ENCODE results near the gene GALM. TPM values are rescaled to one million over a fixed set of nuclear protein-coding genes. Genes with fewer than 3 reads are reported as not detected.

The GALM gene
- total RNA-seq, 3 donors from 2014 or later: 27.0 to 62.7 (median 58.0) TPM

DNA sequence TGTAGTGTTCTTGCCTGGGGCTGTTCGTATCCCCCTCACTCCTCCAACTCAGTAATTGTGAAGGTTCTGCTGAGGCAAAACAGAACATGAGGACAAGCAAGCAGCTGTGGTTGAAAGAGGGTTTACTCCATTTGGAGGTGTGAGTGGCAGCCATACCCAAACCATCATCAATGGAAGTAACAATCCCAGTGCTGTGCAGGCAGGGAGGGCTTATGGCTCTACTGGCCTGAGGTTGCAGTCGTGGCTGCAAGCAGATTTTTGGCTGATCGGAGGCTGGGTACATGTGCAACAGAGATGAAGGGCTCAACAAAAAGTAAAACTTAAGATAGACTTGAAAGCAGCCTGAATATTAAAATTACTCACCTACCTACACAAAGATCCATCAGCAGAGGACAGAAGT lies 72.0 kb downstream of the GALM start:
- intact Hi-C loops (cut with DNase I, micrococcal nuclease): loop anchor here in 1 of 2 donors (5.0 to 10.0 kb wide), 3 partner anchors 151 to 423 kb away; no protein-coding TSS in a partner anchor
- Histone ChIP-seq H3K36me3 (ENCODE audit: low read depth) (no peaks in the 10 kb centered on the region), H3K9me3 (no peaks in the 10 kb centered on the region), H3K4me1 (ENCODE audit: low read depth) (peaks cover 33% of the 10 kb centered on the region), H3K4me3 (no peak overlapping the region)
- TF ChIP-seq, protein P1, sequence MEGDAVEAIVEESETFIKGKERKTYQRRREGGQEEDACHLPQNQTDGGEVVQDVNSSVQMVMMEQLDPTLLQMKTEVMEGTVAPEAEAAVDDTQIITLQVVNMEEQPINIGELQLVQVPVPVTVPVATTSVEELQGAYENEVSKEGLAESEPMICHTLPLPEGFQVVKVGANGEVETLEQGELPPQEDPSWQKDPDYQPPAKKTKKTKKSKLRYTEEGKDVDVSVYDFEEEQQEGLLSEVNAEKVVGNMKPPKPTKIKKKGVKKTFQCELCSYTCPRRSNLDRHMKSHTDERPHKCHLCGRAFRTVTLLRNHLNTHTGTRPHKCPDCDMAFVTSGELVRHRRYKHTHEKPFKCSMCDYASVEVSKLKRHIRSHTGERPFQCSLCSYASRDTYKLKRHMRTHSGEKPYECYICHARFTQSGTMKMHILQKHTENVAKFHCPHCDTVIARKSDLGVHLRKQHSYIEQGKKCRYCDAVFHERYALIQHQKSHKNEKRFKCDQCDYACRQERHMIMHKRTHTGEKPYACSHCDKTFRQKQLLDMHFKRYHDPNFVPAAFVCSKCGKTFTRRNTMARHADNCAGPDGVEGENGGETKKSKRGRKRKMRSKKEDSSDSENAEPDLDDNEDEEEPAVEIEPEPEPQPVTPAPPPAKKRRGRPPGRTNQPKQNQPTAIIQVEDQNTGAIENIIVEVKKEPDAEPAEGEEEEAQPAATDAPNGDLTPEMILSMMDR (IDR thresholded peaks at IDR 0.05): no peak
- DNase-seq: no peak
- no peak for ATAC-seq

GRCh38 chr2:38739524-38739923 lies 73.6 kb downstream of the GALM start:
- TF ChIP-seq, protein P1 (IDR thresholded peaks at IDR 0.05): no peak
- Histone ChIP-seq H3K4me1 (ENCODE audit: low read depth) (peaks cover 36% of the 10 kb centered on the region), H3K36me3 (ENCODE audit: low read depth) (no peaks in the 10 kb centered on the region), H3K9me3 (no peaks in the 10 kb centered on the region), H3K4me3 (no peak overlapping the region)
- ATAC-seq (no peak), DNase-seq (no peak)
- intact Hi-C loops (cut with DNase I, micrococcal nuclease): loop anchor here in 1 of 2 donors (5.0 to 10.0 kb wide), 3 partner anchors 152 to 425 kb away; no protein-coding TSS in a partner anchor

- intact Hi-C loops (cut with DNase I, micrococcal nuclease): no loop called here
- H3K4me3 ChIP-seq: no peak overlapping the region
These were observed 75.2 kb downstream of the GALM start for GRCh38 chr2:38740851-38741731.

GRCh38 chr2:38742797-38743559 lies 77.1 kb downstream of the GALM start:
- Histone ChIP-seq H3K9me3 (no peaks in the 10 kb centered on the region), H3K4me1 (ENCODE audit: low read depth) (peaks cover 34% of the 10 kb centered on the region), H3K36me3 (ENCODE audit: low read depth) (no peaks in the 10 kb centered on the region), H3K4me3 (no peak overlapping the region)
- ATAC-seq: no peak
- DNase-seq: no peak
- intact Hi-C loops (cut with DNase I, micrococcal nuclease): no loop called here
- TF ChIP-seq, protein P1 (IDR thresholded peaks at IDR 0.05): no peak

More at GRCh38 chr2:38740851-38741731, 75.2 kb downstream of the GALM start:
- peak; percentile 78 for ATAC-seq
- TF ChIP-seq, protein P1 (IDR thresholded peaks at IDR 0.05): peak; percentile 26
- Histone ChIP-seq H3K36me3 (ENCODE audit: low read depth) (no peaks in the 10 kb centered on the region), H3K4me1 (ENCODE audit: low read depth) (peaks cover 33% of the 10 kb centered on the region), H3K9me3 (no peaks in the 10 kb centered on the region)
- DNase-seq: peak in 2 of 3 donors; percentile 43 to 50

- TF ChIP-seq, protein P1 (IDR thresholded peaks at IDR 0.05): no peak
- DNase-seq (no peak), ATAC-seq (no peak)
- H3K36me3 ChIP-seq (ENCODE audit: low read depth): no peaks in the 10 kb centered on the region
- H3K4me3 ChIP-seq: no peak overlapping the region
- H3K4me1 ChIP-seq (ENCODE audit: low read depth): peaks cover 42% of the 10 kb centered on the region
- no peaks in the 10 kb centered on the region for H3K9me3 ChIP-seq
- intact Hi-C loops (cut with DNase I, micrococcal nuclease): loop anchor here in 1 of 2 donors (2.0 kb wide), 1 partner anchor 15 kb away; no protein-coding TSS in a partner anchor
These were observed 77.9 kb downstream of the GALM start for GRCh38 chr2:38743672-38744398.
